WERI-Rb-1 (cell line): Measurements from ENCODE around the gene PNPLA3.
A peak's percentile ranks its signal among the peaks of the same experiment; 100 is the strongest.

Experiments used
- DNase-seq: peaks from one replicate; pipeline ENCODE4 v3.0.0-alpha.2; 2020
- H3K27ac ChIP-seq: fragments of 250-450 bp; sonication (Bioruptor Pico); 2 replicates; pipeline ENCODE4 v1.5.1; 2020; ENCODE audit warnings: mild to moderate bottlenecking, moderate library complexity
- H3K27me3 ChIP-seq: fragments of 250-450 bp; sonication (Bioruptor Pico); 2 replicates; pipeline ENCODE4 v1.5.1; 2021; ENCODE audit warnings: mild to moderate bottlenecking, low read depth, moderate library complexity; ENCODE audit not compliant: insufficient read depth, severe bottlenecking
- H3K36me3 ChIP-seq: fragments of 250-450 bp; sonication (Bioruptor Pico); 2 replicates; pipeline ENCODE4 v1.5.1; 2020; ENCODE audit warnings: mild to moderate bottlenecking, moderate library complexity
- H3K4me3 ChIP-seq: 2 replicates; pipeline ENCODE4 v1.5.1; 2011; ENCODE audit warnings: low read depth, mild to moderate bottlenecking, control low read depth, low read length
- H3K9me3 ChIP-seq: fragments of 250-450 bp; sonication (Bioruptor Pico); 2 replicates; pipeline ENCODE4 v1.5.1; 2021; ENCODE audit warnings: mild to moderate bottlenecking, moderate library complexity; ENCODE audit not compliant: severe bottlenecking
- TF ChIP-seq, protein P1 (sequence below): IDR thresholded peaks from 2 replicates; pipeline ENCODE4 v1.5.1; 2011; ENCODE audit warnings: low read depth, mild to moderate bottlenecking, control low read depth, inconsistent platforms, low read length

Gene PNPLA3

DNA sequence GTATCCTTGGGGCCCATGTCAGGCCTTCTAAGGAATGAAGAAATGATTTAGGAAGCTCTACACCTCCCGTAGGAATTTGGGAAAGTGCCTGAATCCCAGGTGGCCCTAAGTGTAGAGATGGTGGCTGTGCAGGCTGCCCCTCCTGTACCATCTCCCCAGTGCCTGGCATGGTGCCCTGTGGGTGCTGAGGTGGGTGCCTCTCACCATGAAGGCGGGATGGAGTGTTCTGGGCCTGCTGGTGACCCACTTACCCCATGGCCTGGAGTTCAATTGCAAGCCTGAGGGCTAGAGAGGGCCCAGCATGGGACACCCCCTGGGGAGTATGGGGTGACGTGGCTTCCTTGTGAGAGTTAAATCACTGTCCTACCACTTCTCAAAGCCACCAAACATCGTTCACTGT lies 51.4 kb downstream of the PNPLA3 start:
- no peak overlapping the region for H3K4me3 ChIP-seq
- TF ChIP-seq, protein P1, sequence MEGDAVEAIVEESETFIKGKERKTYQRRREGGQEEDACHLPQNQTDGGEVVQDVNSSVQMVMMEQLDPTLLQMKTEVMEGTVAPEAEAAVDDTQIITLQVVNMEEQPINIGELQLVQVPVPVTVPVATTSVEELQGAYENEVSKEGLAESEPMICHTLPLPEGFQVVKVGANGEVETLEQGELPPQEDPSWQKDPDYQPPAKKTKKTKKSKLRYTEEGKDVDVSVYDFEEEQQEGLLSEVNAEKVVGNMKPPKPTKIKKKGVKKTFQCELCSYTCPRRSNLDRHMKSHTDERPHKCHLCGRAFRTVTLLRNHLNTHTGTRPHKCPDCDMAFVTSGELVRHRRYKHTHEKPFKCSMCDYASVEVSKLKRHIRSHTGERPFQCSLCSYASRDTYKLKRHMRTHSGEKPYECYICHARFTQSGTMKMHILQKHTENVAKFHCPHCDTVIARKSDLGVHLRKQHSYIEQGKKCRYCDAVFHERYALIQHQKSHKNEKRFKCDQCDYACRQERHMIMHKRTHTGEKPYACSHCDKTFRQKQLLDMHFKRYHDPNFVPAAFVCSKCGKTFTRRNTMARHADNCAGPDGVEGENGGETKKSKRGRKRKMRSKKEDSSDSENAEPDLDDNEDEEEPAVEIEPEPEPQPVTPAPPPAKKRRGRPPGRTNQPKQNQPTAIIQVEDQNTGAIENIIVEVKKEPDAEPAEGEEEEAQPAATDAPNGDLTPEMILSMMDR, result no peak
- no peaks in the 10 kb centered on the region for H3K9me3 ChIP-seq
- no peaks in the 10 kb centered on the region for H3K27me3 ChIP-seq
- no peak overlapping the region for H3K27ac ChIP-seq
- DNase-seq, result no peak
- H3K36me3 ChIP-seq, result peaks cover 57% of the 10 kb centered on the region

DNA sequence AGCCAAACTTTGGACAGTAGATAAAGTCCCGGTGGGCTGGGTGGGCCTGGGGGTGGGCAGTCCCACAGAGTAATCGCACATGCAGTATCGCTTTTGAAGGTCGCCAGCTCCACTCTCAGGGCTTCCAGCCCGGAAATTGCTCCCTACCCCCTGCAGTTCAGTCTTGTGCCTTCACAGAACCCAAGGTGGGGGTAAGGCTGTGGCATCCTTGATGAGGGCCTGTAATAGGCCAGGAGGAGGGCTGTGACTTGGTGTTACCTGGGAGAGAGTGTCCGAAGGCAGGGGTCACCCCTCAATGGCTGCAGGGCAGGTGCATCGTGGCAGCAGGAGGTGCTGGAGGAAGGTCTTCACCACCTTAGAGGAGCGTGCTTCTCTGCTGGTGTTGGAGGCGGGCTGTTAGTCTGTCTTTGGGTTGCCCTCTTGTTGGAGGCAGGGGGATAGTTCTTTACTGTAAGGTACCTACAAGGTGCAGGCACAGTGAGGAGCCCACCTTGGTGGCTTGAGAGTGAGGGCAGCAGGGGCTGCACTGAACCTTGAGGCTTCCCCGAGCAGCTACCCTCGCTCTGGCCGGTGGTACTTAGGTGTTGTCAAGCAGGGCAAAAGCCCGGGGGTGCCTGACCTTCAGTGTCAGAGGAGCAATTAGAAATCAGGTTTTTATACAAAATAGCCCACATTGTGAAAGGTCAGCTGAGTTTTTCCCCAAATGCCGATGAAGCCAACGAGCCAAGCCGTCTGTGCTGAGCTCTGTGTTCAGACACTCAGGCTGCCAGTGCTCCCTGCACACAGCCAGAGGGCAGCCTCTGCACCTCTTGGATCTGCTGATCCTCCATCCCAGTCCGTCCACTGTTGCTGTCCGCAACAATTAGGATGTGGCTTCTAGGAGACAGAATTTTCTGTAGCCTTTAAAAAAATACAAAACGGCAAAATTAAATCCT lies 53.5 kb downstream of the PNPLA3 start:
- no peak overlapping the region for H3K4me3 ChIP-seq
- no peaks in the 10 kb centered on the region for H3K27me3 ChIP-seq
- TF ChIP-seq, protein P1, result peak; percentile 32; the same call in 1 of the 2 replicates
- peaks cover 57% of the 10 kb centered on the region for H3K36me3 ChIP-seq
- H3K9me3 ChIP-seq, result no peaks in the 10 kb centered on the region
- no peak overlapping the region for H3K27ac ChIP-seq
- no peak for DNase-seq

DNA sequence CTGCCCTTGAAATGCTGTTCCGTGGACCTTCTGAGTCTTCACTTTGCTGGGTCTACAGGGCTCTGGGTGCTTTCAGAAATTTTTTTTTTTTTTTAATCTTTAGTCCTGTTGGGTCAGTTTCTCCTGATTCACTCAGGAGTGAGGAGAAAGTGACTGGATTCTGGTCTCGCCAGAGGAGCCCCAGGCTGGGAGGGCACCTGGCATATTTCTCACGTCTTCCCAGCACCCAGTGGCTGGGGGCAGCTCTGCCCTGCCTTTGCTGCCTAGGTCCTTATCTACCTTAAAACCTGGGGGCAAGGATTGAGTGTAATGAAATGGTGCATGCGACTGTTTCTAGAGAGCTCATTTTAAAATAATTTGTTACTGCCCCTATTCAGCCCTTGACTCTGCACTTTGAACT lies 55.0 kb downstream of the PNPLA3 start:
- Histone ChIP-seq H3K36me3 (peaks cover 51% of the 10 kb centered on the region), H3K4me3 (no peak overlapping the region), H3K27me3 (no peaks in the 10 kb centered on the region), H3K27ac (no peak overlapping the region), H3K9me3 (no peaks in the 10 kb centered on the region)
- TF ChIP-seq, protein P1, result no peak
- DNase-seq, result no peak

DNA sequence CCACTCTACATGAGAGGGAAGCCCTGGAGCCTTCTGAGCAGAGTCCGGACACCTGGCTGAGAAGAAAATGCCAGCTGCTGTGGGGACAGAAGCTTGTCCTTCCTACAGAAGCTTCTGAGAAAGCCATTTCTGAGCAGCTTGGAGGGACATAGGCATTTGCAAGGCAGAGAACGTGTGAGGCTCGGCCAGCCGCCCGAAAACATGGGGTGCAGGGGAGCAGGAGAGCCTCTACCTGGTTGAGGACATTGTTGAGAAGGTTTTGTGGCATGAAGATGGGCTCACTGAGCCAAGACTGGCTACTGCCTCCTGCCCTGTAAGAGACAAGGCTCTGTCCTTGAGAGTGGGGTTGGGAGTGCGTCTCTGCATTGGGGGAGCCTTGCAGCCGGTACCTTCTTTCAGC lies 57.0 kb downstream of the PNPLA3 start:
- Histone ChIP-seq H3K9me3 (no peaks in the 10 kb centered on the region), H3K27ac (no peak overlapping the region), H3K36me3 (peaks cover 54% of the 10 kb centered on the region), H3K27me3 (no peaks in the 10 kb centered on the region), H3K4me3 (no peak overlapping the region)
- no peak for DNase-seq
- TF ChIP-seq, protein P1, result no peak

DNA sequence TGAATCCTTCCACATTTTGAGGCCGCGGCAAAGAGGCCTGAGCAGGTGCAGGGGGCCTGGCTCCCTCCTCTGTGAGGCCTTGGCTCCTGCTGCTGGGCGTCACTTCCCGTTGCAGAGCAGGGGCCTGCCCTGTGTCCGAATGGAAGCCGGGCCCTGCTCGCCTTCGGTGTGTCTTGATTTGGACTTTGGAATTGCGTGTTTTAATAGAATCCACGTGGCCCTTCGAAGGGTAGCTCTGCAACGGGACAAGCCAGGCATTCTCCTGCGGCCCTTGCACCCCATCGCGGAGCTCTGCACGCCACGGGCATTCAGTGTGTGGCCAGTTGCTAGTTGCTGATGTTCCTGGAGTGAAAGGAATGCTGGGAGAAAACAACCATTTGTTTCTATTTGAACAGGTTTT lies 57.4 kb downstream of the PNPLA3 start:
- TF ChIP-seq, protein P1, result no peak
- peaks cover 50% of the 10 kb centered on the region for H3K36me3 ChIP-seq

More for the DNA sequence above, 57.4 kb downstream of the PNPLA3 start:
- Histone ChIP-seq H3K9me3 (no peaks in the 10 kb centered on the region), H3K27me3 (no peaks in the 10 kb centered on the region), H3K4me3 (no peak overlapping the region), H3K27ac (no peak overlapping the region)
- no peak for DNase-seq
